HG03159 (cell line): ENCODE measurements around the gene ZBTB9.

ENCODE experiments used
- ATAC-seq: cut with Tn5 transposase; IDR thresholded peaks from one replicate; pipeline ENCODE4 v1.9.1; 2021; ENCODE audit warnings: mild to moderate bottlenecking, moderate library complexity; ENCODE audit not compliant: unreplicated experiment

ZBTB9 gene

DNA sequence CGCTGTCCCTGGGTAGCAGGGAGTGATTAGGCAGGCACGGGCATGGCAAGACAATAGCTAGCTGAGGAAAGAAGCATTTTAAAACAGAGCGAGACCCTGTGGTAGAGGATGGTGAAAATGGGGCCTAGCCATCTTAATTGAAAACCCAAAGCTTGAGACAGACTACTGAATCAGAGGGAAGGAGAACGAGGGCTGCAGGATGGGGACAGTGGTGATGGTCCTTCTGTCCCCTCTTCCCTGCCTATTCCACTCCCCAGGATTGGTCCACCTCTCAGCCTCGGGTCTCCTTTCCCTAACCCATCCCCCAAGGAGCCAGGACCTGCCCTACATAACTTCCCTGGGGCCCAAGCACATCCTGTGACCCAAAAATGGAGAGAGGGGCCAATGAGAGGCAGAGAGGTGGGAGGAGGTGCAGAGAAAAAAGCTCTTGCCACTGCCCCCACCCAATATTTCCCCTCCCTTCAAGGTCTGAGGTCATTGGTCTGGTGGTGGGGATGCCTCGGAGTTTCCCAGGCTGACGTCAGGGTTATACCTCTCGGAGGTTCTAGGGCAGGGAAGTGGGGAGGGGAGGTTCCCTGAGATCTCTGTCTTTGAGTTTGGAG is 35.6 kb upstream of the ZBTB9 start:
- ATAC-seq, result no peak

DNA sequence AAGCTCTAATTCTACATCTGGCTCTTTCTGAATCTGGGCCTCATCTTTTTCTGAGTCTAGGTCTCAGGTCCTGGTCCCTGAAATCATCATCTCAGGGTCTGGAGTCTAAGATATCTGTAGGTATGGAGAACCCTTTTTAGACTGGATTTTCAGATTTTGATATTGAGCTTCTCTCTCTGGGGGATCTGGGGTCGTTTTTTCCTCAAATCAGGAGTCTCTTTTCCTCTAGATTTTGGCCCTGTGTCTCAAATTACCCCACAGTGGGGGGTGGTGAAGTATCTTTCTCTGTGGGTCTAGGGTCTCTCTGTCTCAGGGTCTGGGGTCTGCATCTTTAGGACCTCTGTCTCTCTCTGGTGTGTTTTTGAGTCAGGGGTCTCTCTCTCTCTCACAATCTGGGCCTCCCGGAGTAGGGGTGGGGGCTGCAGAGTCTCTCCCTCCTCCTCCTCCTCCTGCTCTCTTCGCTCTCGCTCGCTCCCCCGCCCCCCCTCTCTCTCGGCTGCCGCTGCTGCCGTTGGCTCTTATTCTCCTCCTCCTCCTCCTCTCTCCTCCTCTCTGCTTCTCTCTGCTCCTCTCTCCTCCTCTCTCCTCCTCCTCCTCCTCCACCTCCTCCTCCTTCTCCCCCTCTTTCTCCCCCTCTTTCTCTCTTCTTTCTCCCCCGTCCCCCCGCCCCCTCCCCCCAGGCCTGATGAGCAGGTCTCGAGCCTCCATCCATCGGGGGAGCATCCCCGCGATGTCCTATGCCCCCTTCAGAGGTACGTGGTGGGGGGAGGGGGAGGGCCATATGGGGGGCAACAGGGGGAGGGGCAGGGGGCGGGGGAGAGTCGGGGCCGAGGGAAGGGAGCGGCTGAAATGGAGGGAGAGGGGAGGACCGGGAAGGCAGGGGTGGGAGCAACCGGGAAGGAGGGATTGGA is 34.5 kb upstream of the ZBTB9 start, which contains the start of gene SYNGAP1:
TSS of gene SYNGAP1 (plus strand) at position 486 of the 911 bp plus-strand sequence. CDS start at position 686, 200 bp downstream.
- no peak for ATAC-seq

DNA sequence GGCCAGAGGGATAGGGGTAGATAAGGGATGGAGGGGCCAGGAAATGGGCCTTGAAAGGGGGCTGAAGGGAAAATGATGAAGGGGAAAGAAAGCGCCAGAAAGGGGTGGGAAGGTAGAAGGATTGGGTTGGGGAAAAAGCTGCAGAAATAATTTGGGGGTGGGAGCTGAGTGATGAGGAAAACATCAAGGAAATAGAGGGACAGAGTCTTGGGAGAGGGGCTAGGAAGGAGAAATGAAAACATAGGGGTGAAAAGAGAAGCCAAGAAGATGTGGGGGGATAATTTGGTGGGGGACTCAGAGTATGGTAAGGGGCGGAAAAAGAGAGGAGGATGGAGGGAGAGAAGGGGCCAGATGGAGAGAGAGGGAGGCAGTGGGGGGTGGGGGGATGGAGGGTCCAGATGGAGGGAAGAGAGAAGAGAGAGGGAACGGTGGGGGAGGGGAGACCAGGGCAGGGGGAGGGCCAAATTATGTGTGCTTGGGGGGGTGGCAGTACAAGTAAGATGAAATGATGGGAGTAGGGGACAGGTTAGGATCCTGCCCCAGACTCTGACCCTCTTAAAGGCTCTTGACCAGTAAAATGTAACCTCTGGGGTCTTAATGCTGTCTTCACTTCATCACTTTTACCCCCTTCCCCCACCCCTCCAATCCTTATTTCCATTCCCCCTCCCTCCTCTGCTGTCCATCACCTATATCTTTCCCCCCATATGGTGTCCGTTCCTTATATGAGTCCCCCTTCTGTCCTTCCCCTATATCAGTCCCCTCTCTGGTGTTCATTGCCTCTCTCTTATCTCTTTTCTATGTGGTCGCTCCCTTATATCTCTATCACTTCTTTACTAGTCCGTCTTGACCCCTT is 33.7 kb upstream of the ZBTB9 start:
- no peak for ATAC-seq

DNA sequence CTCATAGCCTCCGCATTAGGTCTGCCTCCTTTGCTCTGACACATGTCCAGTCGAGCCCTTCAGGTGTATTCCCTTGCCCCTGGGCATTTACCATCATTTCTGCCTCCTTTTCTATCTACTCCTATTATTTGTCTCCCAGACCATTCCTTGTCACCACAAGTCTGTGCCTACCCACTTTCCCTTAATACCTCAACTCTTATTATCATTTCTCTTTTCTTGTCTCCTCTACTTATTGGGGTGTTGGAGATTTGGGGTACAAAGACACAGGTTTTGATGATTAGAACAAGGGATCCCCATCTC is 33.1 kb upstream of the ZBTB9 start:
- no peak for ATAC-seq

DNA sequence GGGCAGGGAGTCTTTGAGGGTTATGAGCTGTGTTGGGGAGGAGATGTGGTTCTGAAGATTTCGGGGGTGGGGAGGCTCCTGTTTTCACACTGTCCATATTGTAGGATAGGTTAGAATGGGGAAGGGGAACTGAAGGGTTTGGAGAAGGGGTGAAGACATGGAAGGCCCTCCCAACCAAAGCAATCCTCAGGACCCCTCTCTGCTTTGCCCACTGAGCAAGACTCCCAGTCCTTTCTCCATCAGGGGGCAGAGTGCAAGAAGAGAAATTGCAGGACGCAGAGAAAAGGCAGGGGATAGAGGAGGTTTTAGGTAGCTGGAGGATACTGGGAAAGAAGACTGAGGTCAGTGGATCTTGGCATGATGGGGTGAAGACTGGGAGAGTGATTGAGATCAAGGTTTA is 30.6 kb upstream of the ZBTB9 start:
- ATAC-seq, result no peak

DNA sequence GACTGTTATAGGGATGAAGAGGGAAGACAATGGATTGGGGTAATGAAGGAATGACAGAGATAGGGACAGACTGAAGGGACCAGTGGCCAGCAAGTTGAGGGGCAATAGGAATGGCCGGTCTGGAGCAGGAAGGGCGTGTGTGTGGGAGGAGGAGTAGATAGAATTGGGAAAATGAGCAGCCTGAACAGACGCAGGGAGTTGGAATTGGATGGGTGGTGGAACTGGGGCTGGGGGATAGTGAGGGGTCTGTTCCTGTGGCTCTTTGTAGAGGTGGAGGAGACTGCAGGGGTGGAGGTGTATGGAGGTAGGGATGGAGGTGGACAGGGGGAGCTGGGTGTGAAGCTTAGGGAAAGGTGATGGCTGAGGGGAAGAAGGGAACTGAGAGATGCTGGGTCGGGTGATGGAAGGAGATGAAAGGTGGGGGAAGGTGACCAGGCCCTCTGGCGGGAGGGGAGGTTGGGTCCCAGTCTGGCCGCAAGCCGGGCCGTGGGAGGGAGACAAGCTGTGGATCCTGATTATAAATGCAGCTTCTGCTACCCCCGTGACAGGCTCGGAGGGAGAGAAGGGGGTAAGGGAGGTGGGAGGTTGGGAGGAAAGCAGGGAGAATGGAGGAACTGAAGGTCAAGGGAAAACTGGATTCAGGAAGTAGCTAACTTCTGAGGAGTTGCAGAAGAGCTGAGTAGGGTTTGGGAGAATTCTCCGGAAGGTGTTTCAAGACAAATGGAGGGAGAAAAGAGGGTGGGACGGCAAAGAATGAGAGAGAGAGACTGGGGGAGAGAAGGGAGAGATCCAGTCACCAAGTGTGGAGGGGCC is 29.3 kb upstream of the ZBTB9 start:
- ATAC-seq, result no peak

DNA sequence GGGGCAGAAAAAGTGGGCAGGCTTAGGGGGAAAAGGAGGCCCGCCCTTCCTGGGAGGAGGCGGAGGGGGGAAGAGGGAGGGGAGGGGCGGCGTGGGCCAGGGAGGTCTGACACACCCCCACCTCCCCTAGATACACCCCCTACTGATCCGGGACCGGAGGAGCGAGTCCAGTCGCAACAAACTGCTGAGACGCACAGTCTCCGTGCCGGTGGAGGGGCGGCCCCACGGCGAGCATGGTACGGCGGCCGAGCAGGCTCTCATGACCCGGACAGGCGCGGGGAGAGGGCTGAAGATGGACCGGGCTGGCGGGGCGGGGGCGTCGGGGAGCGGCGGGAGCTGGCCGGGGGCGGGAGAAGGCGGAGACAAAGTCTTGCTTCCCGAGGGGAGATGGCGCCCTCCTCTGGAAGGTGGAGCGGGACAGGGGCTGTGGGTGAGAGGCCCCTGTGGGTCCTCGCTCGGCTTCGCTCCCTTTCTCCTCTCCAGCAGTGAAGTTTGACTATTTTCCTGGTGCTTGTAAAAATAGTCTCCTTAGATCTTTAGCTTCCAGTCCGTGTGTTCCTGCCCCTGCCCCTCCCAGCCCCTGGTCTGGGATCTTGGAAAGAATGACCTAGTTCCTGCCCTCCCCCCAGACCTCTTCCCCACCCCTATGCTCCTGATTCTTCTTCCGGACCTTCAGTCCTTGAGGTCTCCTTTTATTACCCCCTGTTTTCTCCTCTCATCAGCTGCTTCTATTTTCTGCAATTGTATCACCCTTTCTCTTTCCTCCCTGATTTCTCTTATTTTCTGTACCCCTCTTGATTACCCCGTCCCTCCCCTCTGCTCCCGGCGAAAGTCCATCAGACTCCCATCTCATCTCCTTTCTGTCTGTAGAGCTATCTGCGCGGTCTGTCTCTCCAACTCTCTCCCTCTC is 28.5 kb upstream of the ZBTB9 start:
- no peak for ATAC-seq

DNA sequence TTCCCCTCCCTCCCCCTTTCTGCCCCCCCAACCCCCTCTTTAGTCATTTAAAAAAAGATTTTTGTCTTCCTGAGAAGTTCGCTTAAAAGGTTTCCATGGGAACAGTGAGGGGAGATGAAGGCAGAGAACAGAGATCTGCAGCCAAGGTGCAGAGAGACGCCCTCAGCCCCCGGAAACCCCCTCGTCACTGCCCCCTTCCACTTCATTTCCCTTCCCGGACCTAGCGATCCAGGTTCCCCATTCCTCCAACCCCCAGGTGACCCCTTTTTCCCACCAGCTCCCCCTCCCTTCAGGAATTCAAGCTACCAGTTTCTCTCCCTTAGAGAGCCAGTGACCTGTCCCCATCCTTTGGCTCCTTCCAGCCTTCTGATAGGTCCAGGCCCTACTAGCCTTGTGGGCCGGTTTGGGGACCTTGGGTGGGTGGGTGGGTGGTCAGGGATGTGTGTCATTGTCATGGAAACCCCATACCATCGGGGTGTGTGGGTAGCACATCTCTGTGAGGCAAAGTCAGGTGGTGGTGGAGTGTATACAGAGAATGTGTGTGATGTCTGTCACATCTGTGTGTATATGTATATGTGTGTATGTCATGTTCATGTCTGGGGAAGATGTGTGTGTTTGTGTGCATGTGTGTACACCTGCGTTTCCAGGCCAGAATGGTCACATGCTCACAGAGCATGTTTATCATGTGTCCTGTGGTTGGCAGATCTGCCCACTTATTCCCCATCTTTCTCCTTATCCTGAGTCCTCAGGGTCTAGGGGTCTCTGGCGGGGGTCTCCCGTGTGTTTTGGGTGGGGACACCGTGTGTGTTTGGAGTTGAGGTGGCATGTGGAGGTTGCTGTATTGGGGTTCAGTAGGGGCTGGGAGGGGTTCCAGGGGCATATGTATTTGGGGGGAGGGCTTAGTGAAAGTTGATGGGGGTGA is 27.5 kb upstream of the ZBTB9 start:
- ATAC-seq, result no peak

DNA sequence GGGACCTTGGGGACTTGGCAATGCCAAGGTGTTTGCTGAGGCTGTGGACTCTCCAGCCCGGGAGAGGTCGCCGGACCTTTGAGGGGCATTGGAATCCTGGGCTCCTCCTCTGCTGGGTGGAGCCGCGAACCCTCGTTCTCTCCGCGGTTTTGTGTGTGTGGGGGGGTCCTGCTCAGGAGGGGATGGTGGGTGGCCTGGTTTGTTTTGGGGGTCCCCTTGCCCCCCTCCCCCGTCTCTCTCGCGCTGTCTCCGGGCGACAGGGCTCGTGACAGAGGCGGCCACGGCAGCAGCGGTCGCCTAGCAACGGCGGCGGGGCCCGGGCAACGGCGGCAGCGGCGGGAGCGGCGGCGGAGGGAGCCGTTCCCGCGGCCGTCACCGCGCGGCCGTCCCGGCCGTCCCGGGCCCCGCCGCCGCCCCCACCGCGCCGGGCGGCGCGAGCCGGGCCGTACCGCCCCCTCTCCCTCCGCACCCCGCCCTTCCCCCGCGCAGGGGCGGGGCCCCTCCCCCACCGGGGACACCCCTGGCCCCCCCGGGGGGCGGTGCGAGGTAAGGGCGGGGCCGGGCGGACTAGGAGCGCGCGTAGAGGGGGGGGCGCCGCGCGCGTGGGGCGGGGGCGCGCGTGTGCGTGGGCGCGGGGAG is 26.7 kb upstream of the ZBTB9 start:
- no peak for ATAC-seq

DNA sequence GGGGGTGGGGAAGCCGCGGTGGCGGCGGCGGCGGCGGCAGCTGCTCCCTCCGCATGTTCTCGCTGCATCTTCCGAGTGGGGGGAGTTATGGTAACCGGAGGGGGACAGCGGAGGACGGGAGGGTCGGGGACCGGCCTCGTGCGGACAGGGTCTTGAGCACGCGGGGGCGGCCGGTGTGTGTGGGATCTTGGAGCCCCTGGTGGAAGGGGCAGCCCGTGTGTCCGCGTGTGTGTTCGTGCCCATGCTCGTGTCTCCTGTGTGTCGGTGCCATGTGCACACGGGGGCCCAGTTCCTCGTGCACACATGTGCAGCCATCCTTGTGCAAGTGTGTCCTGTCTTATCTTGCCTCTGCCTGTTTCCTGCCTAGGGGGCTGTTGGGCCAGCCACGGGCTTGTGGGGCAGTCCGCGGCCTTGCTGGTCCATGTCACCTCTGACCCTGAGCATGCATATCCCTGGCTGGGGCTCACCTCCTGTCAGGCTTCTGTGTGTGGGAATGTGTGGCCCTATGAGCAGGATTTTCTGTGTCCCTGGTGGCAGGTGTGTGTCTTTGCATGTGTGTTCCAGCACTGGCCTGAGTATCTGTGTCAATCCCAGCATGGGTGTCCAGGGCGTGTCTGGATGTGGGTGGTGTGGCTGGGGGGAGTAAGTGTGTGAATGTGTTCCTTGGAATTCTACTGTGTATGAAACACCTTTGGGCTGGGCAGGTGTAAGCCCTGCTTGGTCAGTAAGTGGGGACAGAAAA is 26.0 kb upstream of the ZBTB9 start:
- no peak for ATAC-seq

DNA sequence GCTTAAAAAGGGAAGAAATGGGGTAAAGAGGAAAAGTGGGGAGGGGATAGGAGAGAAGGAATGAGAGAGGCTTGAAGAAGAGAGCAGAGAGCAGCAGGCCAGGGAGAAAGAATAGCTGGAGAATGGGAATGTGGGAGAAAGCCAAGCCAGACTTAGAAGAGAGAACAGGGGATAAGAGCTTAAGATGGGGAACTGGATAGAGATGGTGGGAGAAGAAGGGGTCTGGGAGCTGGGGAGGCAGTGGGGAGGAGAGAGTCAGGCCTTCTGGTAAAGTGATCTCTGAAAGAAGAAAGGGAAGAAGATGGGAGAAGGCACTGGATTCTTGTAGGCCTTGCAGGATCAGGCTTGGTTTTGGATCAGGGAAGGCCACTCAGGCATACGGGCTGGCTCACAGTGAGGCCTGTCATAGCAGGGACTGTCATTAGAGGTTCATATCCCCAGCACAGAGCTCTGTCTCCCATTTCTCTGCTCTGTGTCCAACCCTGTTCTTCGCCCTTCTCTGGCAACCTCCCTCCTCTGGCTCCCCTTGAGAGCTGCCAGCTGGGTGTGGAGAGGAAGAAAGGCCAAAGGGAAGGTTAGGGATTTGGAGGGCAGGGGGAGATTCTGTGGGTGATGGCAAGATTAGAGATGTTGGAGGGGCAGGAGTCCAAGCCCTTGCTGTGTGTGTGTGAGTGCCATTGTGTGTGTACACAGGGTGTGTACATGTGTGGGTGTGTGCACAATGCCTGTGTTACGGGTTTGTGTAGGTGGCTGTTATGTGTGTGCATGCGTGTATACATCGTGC is 25.2 kb upstream of the ZBTB9 start:
- no peak for ATAC-seq

DNA sequence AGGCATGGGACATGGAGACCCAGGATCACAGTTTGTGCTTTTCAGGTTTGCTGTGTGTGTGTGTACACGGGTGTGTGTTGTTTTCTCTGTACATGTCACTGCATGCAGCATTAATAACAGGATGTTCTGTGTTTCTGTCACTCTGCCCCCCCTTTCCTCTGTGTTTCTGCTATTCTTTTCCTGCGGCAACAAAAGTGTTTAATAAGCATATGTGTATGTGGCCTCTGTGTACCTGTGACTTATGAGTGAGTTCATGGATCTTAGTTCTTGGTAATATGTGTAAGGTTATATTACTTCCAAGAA is 24.7 kb upstream of the ZBTB9 start:
- no peak for ATAC-seq

DNA sequence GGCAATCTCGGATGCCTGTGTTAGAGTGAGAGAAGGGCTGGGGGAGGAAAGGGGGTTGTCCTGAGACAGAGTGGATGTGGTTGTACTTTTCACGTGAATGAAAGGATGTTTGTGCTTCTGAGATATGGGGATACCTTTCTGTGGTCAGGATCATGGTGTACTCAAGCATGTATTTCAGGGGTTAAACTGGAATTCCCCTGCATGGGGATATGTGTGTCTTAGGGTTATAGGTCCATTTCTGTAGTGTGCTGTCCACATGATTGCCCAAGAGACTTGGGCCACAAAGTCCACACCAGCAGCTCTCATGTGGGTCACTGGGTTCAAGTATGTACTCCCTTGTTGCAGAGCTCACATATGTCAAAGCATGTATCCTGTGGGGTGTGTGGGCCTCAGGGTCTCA is 24.0 kb upstream of the ZBTB9 start:
- no peak for ATAC-seq

DNA sequence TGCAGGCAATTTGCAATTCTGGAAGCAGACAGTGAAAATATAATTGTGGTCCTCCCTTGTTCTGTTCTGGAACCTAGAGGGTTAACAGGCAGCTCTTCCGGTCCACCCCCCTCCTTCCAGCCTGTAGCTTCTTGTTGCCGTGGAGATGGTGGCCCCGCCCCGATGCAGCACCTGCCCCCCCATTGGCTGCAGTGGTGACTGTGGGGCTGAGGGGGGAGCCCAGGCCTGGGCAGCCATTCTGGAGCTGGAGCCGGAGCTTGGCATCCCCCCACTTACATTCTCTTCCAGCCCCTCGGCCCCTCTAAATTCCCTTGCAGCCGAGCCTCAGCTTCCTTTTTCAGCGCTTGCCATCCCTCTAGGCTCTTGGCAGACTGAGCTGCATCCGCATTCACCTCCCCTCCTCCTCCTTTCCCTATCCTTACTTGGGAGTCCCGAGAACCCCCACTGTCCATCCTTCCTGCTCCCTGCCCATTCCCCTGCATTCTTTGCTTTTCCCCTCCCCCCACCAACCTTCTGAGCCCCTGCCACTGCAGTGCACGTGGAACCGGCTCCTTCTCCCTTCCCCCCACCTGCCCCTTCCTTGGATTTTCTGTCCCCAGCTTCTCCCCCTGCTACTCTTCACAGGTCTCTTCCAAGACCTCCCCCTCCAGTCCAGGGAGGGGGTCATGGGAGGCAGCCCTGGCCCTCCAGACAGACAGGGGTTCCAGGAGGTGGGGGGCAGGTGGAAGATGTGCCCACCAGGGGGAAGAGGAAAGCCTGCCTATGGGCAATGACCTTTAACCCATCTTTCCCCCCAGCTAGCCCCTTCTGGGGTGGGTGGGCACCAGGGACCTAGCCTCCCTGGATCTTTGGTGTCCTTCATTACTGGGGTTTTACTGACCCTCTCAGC is 23.1 kb upstream of the ZBTB9 start:
- ATAC-seq, result no peak

DNA sequence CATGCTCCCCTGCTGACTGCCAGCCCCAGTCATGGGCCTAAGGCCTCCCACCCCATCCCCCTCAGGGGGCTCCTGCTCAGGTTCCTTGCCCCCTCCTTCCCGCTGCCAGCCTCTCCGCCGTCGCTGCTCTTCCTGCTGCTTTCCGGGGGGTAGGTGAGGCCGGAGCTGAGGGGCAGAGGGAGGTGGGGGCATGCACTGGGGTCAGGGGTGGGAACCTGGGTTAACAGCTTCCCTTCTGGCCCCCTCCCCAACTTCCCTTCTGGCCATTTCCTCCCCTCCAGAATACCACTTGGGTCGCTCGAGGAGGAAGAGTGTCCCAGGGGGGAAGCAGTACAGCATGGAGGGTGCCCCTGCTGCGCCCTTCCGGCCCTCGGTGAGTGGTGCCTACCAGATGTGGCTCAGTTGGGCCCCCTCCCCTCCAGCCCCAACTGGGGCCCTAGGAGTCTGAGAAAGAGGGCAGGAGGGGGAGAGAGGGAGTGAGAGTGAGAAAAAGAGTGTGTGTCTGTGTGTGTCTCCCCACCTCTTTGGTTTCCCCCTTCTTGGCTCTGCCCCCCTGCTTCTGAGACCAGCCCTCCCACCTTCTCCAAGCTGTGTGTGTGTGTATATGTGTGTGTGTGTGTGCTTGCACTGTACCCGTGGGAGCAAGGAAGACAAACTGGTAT is 22.4 kb upstream of the ZBTB9 start:
- ATAC-seq, result no peak
